Chondrocyte (in vitro differentiated cells): ENCODE data around the gene FBXL16. TPM values are rescaled to one million over a fixed set of nuclear protein-coding genes. Genes with fewer than 3 reads are reported as not detected.

Source experiments
- DNase-seq: peaks from one replicate; pipeline ENCODE4 v3.0.0; 2021; ENCODE audit warnings: mixed read lengths, low spot score
- H3K27ac Mint-ChIP-seq: one replicate; pipeline ENCODE4 v1.8.0; 2021; ENCODE audit warnings: mild to moderate bottlenecking, moderate library complexity, mixed read lengths; ENCODE audit not compliant: unreplicated experiment
- H3K27me3 Mint-ChIP-seq: 2 replicates; pipeline ENCODE4 v1.8.0; 2021; ENCODE audit warnings: low read depth, mixed read lengths
- H3K36me3 Mint-ChIP-seq: 2 replicates; pipeline ENCODE4 v1.8.0; 2021; ENCODE audit warnings: low read depth, mixed read lengths
- H3K4me1 Mint-ChIP-seq: 2 replicates; pipeline ENCODE4 v1.8.0; 2021; ENCODE audit warnings: low read depth, mild to moderate bottlenecking, mixed read lengths
- H3K4me3 Mint-ChIP-seq: one replicate; pipeline ENCODE4 v1.8.0; 2021; ENCODE audit warnings: mild to moderate bottlenecking, moderate library complexity, mixed read lengths; ENCODE audit not compliant: unreplicated experiment
- H3K9me3 Mint-ChIP-seq: 2 replicates; pipeline ENCODE4 v1.8.0; 2021; ENCODE audit warnings: low read depth, mixed read lengths
- CTCF ChIP-seq: fragments of 200-600 bp; sonication (generic); IDR thresholded peaks from 2 replicates; pipeline ENCODE4 v1.5.0; 2021; ENCODE audit warnings: antibody characterized with exemption, mild to moderate bottlenecking, moderate library complexity
- total RNA-seq: library from RNA; stranded (reverse); gene quantifications from 3 replicates; pipeline ENCODE4 v1.2.1, GENCODE V29; 2021

The FBXL16 gene
- total RNA-seq, 1 donor from 2014 or later, result 0.87 TPM

- no peak for DNase-seq
- H3K27ac Mint-ChIP-seq, result no peak overlapping the region
- no peaks in the 10 kb centered on the region for H3K9me3 Mint-ChIP-seq
- no peaks in the 10 kb centered on the region for H3K27me3 Mint-ChIP-seq
- H3K4me1 Mint-ChIP-seq, result peaks cover 17% of the 10 kb centered on the region
- TF ChIP-seq CTCF, result no peak
- H3K36me3 Mint-ChIP-seq, result no peaks in the 10 kb centered on the region
- H3K4me3 Mint-ChIP-seq, result no peak overlapping the region
Observed at GRCh38 chr16:723695-724094, 18.1 kb upstream of the FBXL16 start.

GRCh38 chr16:722835-723633 lies 17.4 kb upstream of the FBXL16 start:
- Mint-ChIP-seq H3K27me3 (no peaks in the 10 kb centered on the region), H3K4me3 (no peak overlapping the region), H3K36me3 (no peaks in the 10 kb centered on the region), H3K9me3 (no peaks in the 10 kb centered on the region), H3K4me1 (peaks cover 17% of the 10 kb centered on the region), H3K27ac (no peak overlapping the region)
- no peak for DNase-seq
- TF ChIP-seq CTCF, result no peak

GRCh38 chr16:721765-722540 lies 16.4 kb upstream of the FBXL16 start:
- TF ChIP-seq CTCF, result no peak
- peak overlapping the region; percentile 49 for H3K27ac Mint-ChIP-seq
- H3K4me1 Mint-ChIP-seq, result peaks cover 17% of the 10 kb centered on the region
- peak overlapping the region; percentile 48 for H3K4me3 Mint-ChIP-seq
- H3K9me3 Mint-ChIP-seq, result no peaks in the 10 kb centered on the region
- DNase-seq, result no peak
- H3K27me3 Mint-ChIP-seq, result no peaks in the 10 kb centered on the region
- no peaks in the 10 kb centered on the region for H3K36me3 Mint-ChIP-seq

- Mint-ChIP-seq H3K9me3 (no peaks in the 10 kb centered on the region), H3K27ac (peak within 1 kb of the TSS; percentile 80), H3K4me1 (peaks cover 17% of the 10 kb centered on the region), H3K4me3 (peak within 1 kb of the TSS; percentile 77), H3K27me3 (no peaks in the 10 kb centered on the region), H3K36me3 (no peaks in the 10 kb centered on the region)
- no peak for DNase-seq
- peak; percentile 44 for TF ChIP-seq CTCF
Observed at GRCh38 chr16:720990-721764, 15.6 kb upstream of the FBXL16 start, which contains the start of gene ANTKMT. Gene ANTKMT (plus strand): TSS chr16:721146. CDS start chr16:721275, 129 bp downstream.
